GOT3 (cell line): Measurements from ENCODE around the gene URM1.

Source experiments
- DNase-seq: peaks from one replicate; lab custom pipeline; 2025; ENCODE audit warnings: mixed read lengths; lab: John Stamatoyannopoulos, UW

Gene URM1

GRCh38 chr9:128349125-128349524, 22.0 kb upstream of the URM1 start:
- no peak for DNase-seq

GRCh38 chr9:128349772-128350171, 21.4 kb upstream of the URM1 start:
- DNase-seq, result no peak

- DNase-seq, result no peak
Observed at GRCh38 chr9:128355451-128355850, 15.7 kb upstream of the URM1 start.

GRCh38 chr9:128358090-128358489, 13.1 kb upstream of the URM1 start:
- DNase-seq, result no peak

GRCh38 chr9:128358861-128359260, 12.3 kb upstream of the URM1 start:
- DNase-seq, result no peak

- DNase-seq, result no peak
Observed at GRCh38 chr9:128360826-128361225, 10.3 kb upstream of the URM1 start.

- DNase-seq, result no peak
Observed at GRCh38 chr9:128361296-128361985, 9.7 kb upstream of the URM1 start.

GRCh38 chr9:128361986-128362646, 9.1 kb upstream of the URM1 start:
- DNase-seq, result no peak

- no peak for DNase-seq
Observed at GRCh38 chr9:128362774-128363173, 8.4 kb upstream of the URM1 start.

GRCh38 chr9:128365525-128365924, 5.6 kb upstream of the URM1 start:
- no peak for DNase-seq

- DNase-seq, result no peak
Observed at GRCh38 chr9:128369024-128369706, 2.0 kb upstream of the URM1 start.

GRCh38 chr9:128370367-128370751, 815 bp upstream of the URM1 start:
- no peak for DNase-seq

- DNase-seq, result no peak
Observed at GRCh38 chr9:128371630-128372117, 500 bp downstream of the URM1 start.

GRCh38 chr9:128372188-128372641, 1.0 kb downstream of the URM1 start:
- no peak for DNase-seq

GRCh38 chr9:128372784-128373183, 1.6 kb downstream of the URM1 start:
- no peak for DNase-seq

- DNase-seq, result no peak
Observed at GRCh38 chr9:128374221-128374675, 3.1 kb downstream of the URM1 start.

- no peak for DNase-seq
Observed at GRCh38 chr9:128375865-128376264, 4.7 kb downstream of the URM1 start.

GRCh38 chr9:128382261-128382660, 11.1 kb downstream of the URM1 start:
- DNase-seq, result no peak

- DNase-seq, result no peak
Observed at GRCh38 chr9:128383007-128383753, 12.0 kb downstream of the URM1 start.

- no peak for DNase-seq
Observed at GRCh38 chr9:128383791-128384190, 12.6 kb downstream of the URM1 start.

- no peak for DNase-seq
Observed at GRCh38 chr9:128384801-128385495, 13.8 kb downstream of the URM1 start.
